ENCODE data around the gene HIP1R.
"Not testable (repeated sequence)": the region's sequence is repeated elsewhere in the genome, so short reads cannot be mapped to it uniquely, and the experiment has no call there.

Gene HIP1R

DNA sequence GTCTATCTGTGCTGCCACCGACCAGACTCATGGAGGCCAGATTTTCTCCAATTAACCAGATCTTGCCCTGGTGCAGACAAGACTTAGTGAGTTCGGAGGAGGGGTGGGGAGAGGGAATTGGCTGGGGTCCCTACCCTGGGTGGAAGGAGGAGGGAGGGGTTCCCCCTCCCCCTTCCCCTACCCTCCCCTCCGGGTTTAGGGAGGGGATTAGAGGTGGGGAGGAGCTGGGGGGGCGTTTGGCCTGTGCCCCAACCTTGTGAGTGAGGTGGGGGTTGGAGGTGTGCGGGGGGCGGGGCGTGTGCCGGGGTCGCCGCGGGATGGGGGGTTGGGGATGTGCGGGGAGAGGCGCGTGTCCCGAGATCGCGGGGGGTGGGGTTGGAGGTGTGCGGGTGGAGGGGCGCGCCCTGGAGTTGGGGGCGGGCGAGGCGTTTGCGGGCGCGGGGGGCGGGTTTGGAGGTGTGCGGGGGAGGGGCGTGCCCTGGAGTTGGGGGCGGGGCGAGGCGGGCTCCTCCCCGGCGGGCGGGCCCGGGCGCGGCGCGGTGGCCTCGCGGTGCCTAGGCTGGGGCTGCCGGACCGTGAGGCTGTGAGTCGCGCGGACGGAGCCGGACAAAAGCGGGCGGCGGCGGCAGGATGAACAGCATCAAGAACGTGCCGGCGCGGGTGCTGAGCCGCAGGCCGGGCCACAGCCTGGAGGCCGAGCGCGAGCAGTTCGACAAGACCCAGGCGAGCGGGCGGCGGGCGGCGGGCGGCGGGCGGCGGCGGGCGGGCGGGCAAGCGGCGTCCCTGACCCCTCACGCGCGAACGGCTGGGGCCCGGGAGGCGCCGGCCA is at the start of gene HIP1R:
Gene HIP1R, plus strand, starts transcription at position 537 of the 829 bp plus-strand sequence. Its CDS starts 94 bp downstream, at position 631.
- no peak for DNase-seq

GRCh38 chr12:122785503-122785902 is 49.8 kb upstream of the HIP1R start:
- DNase-seq: no peak

GRCh38 chr12:122788387-122788786 is 46.9 kb upstream of the HIP1R start:
- DNase-seq: no peak

GRCh38 chr12:122789637-122790036 is 45.6 kb upstream of the HIP1R start:
- no peak for DNase-seq

- DNase-seq: peak; percentile 98
Measured at GRCh38 chr12:122790393-122791075, 44.7 kb upstream of the HIP1R start.

GRCh38 chr12:122793685-122794106 is 41.6 kb upstream of the HIP1R start:
- DNase-seq: no peak

DNA sequence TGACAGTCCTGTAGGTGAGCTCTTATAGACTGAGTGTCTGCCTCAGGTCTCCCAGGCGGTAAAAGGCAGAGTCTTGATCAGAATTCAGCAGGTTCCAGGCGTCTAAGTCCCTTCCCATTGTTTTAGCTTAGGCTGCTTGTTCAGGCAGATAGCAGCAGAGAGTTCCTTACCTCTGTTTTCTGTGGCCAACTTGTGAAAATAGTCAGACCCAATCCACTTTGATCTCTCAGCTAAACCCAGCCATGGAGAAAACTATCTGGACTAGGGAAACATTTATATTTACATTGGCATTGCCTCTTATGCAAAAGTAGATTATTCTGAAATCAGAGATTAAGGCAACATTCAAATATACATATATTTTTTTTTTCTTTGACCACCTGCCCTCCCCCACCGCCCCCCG is 39.5 kb upstream of the HIP1R start:
- DNase-seq: no peak

DNA sequence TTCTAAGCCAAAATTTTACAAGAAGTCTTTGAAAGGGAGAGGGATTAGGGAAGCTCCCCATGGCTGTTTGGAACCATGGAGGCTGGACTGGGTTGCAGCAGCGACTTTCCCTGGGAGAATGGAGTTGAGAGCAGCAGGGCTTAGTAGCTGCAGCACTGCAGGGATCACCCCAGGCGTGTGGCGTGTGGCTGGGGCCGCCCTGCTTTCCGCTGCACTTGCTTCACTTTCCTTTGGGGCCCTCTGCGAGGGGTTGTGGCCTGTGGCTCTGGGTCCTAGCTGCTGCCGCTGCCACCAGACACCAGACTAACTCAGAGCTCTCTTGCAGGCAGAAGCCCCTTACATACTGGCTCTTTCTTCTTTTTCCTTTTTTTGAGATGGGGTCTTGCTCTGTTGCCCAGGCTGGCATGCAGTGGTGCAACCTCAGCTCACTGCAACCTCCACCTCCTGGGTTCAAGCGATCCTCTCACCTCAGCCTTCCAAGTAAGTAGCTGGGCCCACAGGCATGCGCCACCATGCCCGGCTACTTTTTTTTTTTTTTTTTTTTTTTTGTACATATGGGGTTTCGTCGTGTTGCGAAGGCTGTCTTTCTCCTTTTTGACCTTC is 35.5 kb upstream of the HIP1R start:
- no peak for DNase-seq

DNA sequence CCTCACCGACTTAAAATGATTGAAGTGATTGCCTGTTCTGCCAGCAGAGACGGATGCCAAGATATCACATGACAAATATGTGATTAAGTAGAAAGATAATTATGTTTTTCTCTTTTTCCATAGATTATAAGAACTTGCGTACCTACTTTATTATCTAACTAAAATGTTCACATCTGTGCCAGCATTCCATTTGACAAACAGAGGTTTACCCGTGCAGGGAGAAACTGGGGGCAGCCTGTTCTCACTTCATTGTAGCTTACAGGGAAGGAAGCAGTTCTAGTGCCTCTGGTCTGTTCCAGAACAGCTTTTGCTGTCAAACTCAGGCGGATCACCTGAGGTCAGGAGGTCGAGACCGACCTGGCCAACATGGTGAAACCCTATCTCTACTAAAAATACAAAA is 31.3 kb upstream of the HIP1R start:
- no peak for DNase-seq

GRCh38 chr12:122804957-122805356 is 30.3 kb upstream of the HIP1R start:
- DNase-seq: not testable (repeated sequence)

- DNase-seq: no peak
Measured at GRCh38 chr12:122807651-122808050, 27.6 kb upstream of the HIP1R start.

- no peak for DNase-seq
Measured at GRCh38 chr12:122811777-122812176, 23.5 kb upstream of the HIP1R start.

DNA sequence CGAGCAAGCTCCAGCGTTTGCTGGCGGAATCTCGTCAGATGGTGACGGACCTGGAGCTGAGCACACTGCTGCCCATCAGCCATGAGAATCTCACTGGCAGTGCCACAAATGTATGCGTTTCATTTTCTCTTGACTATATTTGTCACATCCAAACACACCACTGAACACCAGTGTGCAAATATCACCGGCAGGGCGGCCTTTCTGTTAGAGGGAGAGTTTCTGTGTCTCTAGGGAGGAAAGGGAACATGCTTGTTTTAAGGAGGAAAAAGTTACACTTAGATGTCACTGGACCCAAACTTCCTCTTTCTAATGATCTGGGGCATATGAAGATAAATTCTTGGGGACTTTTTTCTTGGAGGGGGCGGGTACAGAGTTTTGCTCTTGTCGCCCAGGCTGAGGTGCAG is 21.9 kb upstream of the HIP1R start:
- no peak for DNase-seq

GRCh38 chr12:122819209-122819785 is 16.0 kb upstream of the HIP1R start:
- no peak for DNase-seq

DNA sequence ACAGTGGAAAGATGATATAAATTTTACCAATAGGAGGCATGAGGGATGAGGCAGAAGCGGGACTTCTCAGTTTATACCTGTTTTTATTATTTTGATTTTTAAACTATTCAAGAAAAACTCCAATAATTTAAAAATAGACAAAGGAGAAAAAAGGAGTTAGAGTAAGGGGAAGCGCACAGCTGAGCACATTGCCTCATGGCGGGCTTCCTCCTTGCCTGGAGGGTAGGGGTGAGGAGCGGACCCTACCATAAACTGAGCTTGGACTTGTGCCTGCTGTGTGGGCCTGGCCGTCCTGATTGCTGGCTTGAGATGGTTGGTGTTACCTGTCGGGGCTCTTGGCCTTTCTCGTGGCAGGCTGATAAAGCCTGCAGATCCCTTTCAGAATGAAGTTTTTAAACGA is 15.1 kb upstream of the HIP1R start:
- no peak for DNase-seq

DNA sequence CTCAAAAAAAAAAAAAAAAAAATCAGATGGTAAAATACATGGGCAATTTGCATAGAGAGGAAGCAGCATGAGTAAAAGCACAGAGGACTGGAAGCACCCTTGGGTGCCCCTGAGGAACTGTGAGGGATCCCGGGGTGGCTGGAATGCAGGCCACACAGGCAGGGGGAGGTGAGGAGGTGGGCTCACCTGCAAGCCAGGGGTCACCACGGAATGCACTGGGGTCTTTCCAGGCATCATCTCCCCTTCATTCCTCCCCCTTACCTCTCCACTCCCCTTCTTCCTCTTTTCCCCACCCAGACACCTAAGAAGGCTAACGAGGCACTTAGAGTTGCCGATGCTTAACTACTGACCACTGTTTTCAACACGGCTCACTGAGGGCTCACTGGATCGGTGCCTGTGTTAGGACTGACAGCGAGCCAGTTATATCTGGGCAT is 14.4 kb upstream of the HIP1R start:
- no peak for DNase-seq

DNA sequence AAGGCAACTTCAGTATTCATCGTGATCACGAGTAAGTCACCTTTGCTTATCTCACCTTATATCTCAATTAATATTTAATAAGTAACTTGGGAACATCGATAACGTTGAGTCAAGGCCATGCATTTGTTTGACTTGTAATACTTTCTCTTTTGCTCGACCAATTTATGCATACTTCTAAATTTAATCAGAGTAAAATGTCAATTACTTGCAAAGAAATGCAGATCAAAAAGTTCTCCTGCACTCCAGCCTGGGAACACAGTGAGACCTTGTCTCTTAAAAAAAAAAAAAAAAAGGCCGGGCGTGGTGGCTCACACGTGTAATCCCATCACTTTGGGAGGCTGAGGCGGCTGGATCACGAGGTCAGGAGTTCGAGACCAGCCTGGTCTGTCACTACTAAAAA is 11.8 kb upstream of the HIP1R start:
- no peak for DNase-seq

DNA sequence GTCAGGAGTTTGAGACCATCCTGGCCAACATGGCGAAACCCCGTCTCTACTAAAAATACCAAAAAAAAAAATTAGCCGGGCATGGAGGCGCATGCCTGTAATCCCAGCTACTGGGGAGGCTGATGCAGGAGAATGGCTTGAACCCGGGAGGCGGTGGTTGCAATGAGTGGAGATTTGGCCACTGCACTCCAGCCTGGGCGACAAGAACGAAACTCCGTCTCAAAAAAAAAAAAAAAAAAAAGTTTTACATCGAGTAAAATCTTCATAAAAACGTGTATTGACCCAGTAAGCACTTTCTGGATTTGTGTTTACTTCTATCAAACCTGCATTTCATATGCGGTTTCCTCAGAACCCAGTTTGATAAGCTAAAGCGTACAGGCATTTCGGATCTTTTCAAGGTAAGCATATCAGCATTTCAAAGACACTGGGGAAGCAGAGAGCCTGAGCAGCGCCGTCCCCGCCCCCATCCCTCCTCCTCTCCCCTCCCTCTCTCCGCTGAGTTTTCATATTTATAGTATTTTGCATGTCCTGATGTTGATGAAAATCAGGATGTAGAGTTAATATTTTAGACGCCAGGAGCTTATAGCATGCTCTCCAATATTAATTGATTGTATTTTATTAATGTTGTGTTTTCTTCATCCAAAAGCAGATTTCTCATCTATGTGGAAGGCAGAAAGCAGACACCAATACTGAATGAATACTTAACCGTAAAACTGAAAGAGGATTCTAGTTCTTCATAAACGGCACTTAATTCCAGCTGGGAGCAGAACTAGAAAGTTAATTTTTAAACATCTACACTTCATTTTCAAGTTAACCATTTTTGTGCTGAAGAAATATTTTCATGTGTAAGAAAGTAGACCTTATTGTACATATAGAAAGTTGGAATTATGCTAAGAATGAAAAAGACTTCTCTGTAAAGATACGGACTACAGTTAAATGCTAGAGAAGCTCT is 9.2 kb upstream of the HIP1R start:
- no peak for DNase-seq

- DNase-seq: no peak
Measured at GRCh38 chr12:122827258-122827657, 8.0 kb upstream of the HIP1R start.

GRCh38 chr12:122830517-122831214 is 4.6 kb upstream of the HIP1R start:
- DNase-seq: peak; percentile 84

DNA sequence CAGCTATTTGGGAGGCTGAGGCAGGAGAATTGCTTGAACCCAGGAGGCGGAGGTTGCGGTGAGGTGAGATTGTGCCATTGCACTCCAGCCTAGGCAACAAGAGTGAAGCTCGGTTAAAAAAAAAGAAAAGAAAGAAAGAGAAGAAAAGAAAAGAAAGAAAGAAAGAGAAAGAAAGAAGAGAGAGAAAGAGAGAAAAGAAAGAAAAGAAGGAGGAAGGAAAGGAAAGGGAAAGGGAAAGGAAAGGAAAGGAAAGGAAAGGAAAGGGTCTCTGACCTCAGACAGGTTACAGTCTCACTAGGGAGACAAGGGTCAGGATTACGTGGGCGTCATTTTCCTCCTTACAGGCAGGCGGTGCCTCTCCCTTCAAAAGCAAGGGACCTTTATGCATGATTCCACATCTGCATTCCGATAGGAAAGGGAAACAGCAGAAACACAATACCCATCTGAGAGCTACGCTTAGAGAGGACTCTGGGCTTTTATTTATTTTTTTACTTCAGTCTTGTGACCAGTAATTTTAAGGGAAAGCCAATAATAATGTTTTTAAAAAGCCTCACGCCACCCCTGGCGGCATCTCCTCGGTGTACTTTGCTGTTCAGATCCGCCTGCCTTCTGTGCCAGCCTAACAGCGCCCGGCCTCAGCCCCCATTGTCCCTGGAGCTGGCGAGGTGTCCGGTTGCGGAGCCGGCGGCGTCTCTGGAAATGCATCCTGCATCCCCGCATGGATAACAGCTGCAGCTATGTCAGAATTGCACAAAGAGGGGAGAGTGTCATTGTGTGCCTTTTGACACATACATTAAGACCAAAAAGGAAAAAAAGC is 945 bp upstream of the HIP1R start:
- peak; percentile 88 for DNase-seq
